Thyroid gland (tissue), 4 donors: ENCODE measurements around the gene PRKD3. TPM values are rescaled to one million over a fixed set of nuclear protein-coding genes. Genes with fewer than 3 reads are reported as not detected.

Experiments
- DNase-seq, 2 donors: peaks; one replicate each; pipeline ENCODE4 v3.0.0-alpha.2; 2019
- H3K27ac ChIP-seq, 3 donors: fragments of 200-600 bp; sonication (generic); 1 replicate in 2 of 3; 2 replicates in 1 of 3; pipeline ENCODE4 v1.5.1; 2016 to 2019; ENCODE audit warnings: mild to moderate bottlenecking in 1 of 3, moderate library complexity in 1 of 3
- H3K27me3 ChIP-seq: fragments of 200-600 bp; sonication (generic); one replicate; pipeline ENCODE4 v1.5.1; 2019
- H3K36me3 ChIP-seq, 2 donors: fragments of 200-600 bp; sonication (generic); one replicate each; pipeline ENCODE4 v1.5.1; 2016 to 2019
- H3K4me1 ChIP-seq, 2 donors: fragments of 200-600 bp; sonication (generic); one replicate each; pipeline ENCODE4 v1.5.1; 2017 to 2019
- H3K4me3 ChIP-seq, 3 donors: fragments of 200-600 bp; sonication (generic); replicated peaks in 1 of 3; 1 replicate in 2 of 3; 2 replicates in 1 of 3; pipeline ENCODE4 v1.5.1; 2016; ENCODE audit warnings: mild to moderate bottlenecking in 1 of 3
- H3K9me3 ChIP-seq: fragments of 200-600 bp; sonication (generic); one replicate; pipeline ENCODE4 v1.5.1; 2017
- POLR2A ChIP-seq, 2 donors: fragments of 450-650 bp; IDR thresholded peaks; one replicate each; pipeline ENCODE4 v1.6.1; 2017; ENCODE audit warnings: antibody characterized with exemption in 2 of 2, mild to moderate bottlenecking in 2 of 2, moderate library complexity in 1 of 2
- WGBS, 2 donors: methylation state at CpG; one replicate each; pipeline ENCODE4 v1.1.5; 2017; 5-methylcytosine and 5-hydroxymethylcytosine counted together
- intact Hi-C: fragments of 100-400 bp; cut with DNase I; formaldehyde crosslinking; loops from one replicate; pipeline ENCODE4 v1.15.1; 2023
- total RNA-seq, 4 donors: library from RNA; depleted of rRNA; stranded (reverse); fragments of >200 nt; gene quantifications; one replicate each; pipeline ENCODE4 v1.2.3, GENCODE V29; 2016
- TF ChIP-seq, protein P1 (sequence below), 6 experiments: fragments of 200-600 bp in 3 of 6; fragments of 450-650 bp in 3 of 6; sonication (generic) in 3 of 6; IDR thresholded peaks; one replicate each; pipeline ENCODE4 v1.5.1; 2016 to 2019; ENCODE audit warnings: antibody characterized with exemption in 6 of 6, mild to moderate bottlenecking in 2 of 6, inconsistent platforms in 1 of 6, moderate library complexity in 1 of 6

Gene PRKD3
- total RNA-seq, 4 donors from 2014 or later: 31.3 to 45.2 (median 42.2) TPM

DNA sequence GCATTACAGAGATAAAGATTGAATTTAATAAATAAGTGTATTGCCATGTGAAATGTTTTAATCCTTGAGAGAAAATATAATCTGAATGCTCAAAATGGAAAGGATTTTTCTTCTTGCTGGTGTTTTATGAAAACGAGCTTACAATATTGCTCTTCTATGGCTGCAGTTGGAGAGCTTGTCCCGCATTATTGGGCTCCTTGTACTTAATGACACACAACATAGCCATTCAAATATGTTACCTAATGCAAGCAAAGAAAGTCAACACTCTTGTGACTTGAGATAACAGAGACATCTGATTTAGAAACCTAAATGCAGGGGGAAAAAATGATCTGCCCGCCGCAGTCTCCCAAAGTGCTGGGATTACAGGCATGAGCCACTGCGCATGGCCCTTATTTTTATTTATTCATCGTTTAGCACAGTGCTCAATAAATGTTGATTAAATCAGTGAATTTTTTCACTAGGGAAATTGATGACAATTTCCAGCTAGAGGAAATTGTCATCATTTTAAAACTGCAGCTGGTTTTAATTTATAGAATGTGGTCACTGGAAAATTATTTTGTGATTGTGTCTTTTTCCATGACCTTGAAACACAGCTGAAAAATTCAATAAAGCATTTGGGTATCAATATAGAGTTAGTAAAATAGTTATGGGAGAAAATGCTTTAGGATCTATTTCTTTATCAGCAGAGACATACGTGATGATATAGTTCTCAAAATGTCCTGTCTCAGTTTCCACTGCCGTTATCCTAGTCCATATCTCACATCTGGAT is 2.4 kb upstream of the PRKD3 start:
- Histone ChIP-seq H3K9me3 (no peaks in the 10 kb centered on the region), H3K4me3 (no peak overlapping the region), H3K27ac (peak overlapping the region; percentile 46 to 87 (median 85)), H3K27me3 (no peaks in the 10 kb centered on the region), H3K4me1 (peaks cover 0 to 13% of the 10 kb centered on the region in 2 donors), H3K36me3 (no peaks in the 10 kb centered on the region)
- DNase-seq: no peak
- 76 to 84% methylated on average over 8 of the region's 8 CpGs for WGBS, 2 donors
- no peak for TF ChIP-seq POLR2A (IDR thresholded peaks at IDR 0.05)
- TF ChIP-seq, protein P1, sequence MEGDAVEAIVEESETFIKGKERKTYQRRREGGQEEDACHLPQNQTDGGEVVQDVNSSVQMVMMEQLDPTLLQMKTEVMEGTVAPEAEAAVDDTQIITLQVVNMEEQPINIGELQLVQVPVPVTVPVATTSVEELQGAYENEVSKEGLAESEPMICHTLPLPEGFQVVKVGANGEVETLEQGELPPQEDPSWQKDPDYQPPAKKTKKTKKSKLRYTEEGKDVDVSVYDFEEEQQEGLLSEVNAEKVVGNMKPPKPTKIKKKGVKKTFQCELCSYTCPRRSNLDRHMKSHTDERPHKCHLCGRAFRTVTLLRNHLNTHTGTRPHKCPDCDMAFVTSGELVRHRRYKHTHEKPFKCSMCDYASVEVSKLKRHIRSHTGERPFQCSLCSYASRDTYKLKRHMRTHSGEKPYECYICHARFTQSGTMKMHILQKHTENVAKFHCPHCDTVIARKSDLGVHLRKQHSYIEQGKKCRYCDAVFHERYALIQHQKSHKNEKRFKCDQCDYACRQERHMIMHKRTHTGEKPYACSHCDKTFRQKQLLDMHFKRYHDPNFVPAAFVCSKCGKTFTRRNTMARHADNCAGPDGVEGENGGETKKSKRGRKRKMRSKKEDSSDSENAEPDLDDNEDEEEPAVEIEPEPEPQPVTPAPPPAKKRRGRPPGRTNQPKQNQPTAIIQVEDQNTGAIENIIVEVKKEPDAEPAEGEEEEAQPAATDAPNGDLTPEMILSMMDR (IDR thresholded peaks at IDR 0.05): no peak
- intact Hi-C loops: no loop called here

DNA sequence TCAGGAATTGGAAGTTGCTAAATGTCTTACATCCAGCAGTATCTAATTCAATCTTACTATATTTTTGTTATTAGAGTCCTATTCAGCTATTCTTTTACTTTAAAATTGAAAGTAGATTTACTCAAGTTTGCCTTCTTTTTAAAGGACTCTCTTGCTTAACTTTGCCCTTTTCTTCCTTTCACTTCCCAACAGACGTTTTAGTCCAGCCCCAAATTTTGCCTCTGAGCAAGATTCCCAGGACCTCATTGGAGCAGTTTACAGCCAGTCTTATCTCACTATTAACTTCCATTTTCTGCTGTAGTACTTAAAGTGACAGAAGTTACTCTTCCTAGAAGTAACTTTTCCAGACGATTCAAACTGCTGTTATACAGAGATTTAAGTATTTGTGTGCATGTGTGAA is 1.7 kb upstream of the PRKD3 start:
- intact Hi-C loops: no loop called here
- whole genome bisulfite sequencing, 2 donors: 6 to 14% methylated on average over 2 of the region's 2 CpGs
- DNase-seq: peak; percentile 46

DNA sequence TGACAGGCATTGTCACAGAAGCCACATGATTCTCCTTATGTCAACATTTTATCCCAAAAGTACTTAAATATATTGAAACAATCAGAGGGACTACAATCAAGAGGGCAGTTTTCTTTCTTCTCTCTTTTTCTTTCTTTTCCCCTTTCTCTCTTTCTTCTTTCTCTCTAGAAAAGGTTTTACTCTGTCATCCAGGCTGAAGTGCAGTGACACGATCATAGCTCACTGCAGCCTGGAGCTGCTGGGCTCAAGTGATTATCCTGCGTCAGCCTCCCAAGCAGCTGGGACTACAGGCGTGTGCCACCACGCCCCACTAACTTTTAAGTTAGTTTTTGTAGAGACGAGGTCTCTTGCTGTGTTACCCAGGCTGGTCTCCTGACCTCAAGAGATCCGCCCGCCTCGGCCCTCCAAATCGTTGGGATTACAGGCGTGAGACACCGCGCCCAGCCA is 1.0 kb upstream of the PRKD3 start:
- DNase-seq: peak; percentile 9 to 16
- no peak for TF ChIP-seq POLR2A (IDR thresholded peaks at IDR 0.05)
- TF ChIP-seq, protein P1 (IDR thresholded peaks at IDR 0.05): no peak
- Histone ChIP-seq H3K36me3 (no peaks in the 10 kb centered on the region), H3K4me1 (peaks cover 0 to 20% of the 10 kb centered on the region in 2 donors), H3K27ac (peak overlapping the region; percentile 81 to 87 (median 85)), H3K9me3 (no peaks in the 10 kb centered on the region), H3K4me3 (peak overlapping the region in 1 of 3 donors; percentile 83), H3K27me3 (no peaks in the 10 kb centered on the region)
- WGBS, 2 donors: 85 to 86% methylated on average over 12 of the region's 12 CpGs
- intact Hi-C loops: no loop called here

More for the DNA sequence above, 1.7 kb upstream of the PRKD3 start:
- no peak overlapping the region for H3K4me3 ChIP-seq
- H3K9me3 ChIP-seq: no peaks in the 10 kb centered on the region
- no peaks in the 10 kb centered on the region for H3K27me3 ChIP-seq
- peak overlapping the region; percentile 47 to 87 (median 85) for H3K27ac ChIP-seq
- TF ChIP-seq, protein P1 (IDR thresholded peaks at IDR 0.05): no peak
- peak in 1 of 2 donors; percentile 31 for TF ChIP-seq POLR2A (IDR thresholded peaks at IDR 0.05)
- peaks cover 0 to 18% of the 10 kb centered on the region in 2 donors for H3K4me1 ChIP-seq
- no peaks in the 10 kb centered on the region for H3K36me3 ChIP-seq

DNA sequence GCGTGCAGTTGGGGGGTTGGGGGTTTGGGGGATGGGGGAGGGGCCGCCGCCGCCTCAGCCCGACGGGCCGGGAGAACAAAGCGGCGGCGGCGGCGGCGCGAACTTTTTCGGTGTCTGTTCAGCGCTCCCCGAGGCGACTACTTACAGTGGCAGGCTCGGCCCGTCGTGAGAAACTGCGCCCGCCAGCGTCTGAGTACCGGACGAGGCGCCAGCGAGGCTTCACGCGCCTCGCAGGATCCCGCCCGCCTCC is 172 bp downstream of the PRKD3 start:
- Histone ChIP-seq H3K27ac (peak overlapping the region; percentile 76 to 87 (median 82)), H3K27me3 (no peaks in the 10 kb centered on the region), H3K4me1 (peaks cover 0 to 20% of the 10 kb centered on the region in 2 donors), H3K9me3 (no peaks in the 10 kb centered on the region), H3K36me3 (no peaks in the 10 kb centered on the region), H3K4me3 (peak overlapping the region; percentile 48 to 83 (median 68))
- no CpG with 5 or more reads among the region's 33 CpGs for WGBS, 2 donors
- intact Hi-C loops: no loop called here
- DNase-seq: peak; percentile 82 to 84
- TF ChIP-seq POLR2A (IDR thresholded peaks at IDR 0.05): peak in 1 of 2 donors; percentile 76
- TF ChIP-seq, protein P1 (IDR thresholded peaks at IDR 0.05): peak in 1 of 6 experiments; percentile 12

DNA sequence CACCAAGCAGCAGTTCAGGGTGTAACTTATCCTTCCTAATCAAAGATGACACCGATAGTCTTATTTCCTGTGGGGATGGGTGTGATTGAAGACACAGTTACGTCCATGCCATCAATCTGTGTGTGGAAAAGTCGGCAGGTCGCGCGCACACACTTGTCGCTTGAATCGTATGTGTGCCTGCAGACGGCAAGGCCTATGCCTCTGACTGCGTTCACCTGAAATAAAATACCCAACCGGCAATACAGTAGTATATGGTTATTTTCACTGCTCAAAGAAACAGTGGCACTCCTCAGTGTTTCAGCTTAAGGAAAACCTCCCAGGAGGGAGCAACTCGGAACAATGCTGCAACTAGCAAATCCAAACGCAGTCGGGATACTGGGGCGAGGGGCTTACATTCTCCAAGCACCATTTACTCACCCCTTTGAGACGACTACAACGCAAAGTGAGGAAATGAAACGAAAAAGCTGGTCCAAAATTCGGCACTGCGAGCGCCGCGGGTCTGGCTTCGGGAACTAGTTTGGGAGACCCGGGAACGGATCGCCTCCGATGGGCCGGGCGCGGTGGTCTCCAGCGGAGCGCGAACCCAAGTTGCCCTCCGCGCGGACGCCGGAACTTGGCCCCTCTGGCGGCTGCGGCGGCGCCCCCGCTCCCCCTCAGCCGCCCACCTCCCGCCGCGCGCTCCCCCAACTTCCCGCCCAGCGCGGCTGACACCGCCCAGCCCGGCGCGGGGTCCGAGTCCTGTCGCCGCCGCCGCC is 675 bp downstream of the PRKD3 start:
- Histone ChIP-seq H3K36me3 (no peaks in the 10 kb centered on the region), H3K27ac (peak overlapping the region; percentile 76 to 87 (median 82)), H3K9me3 (no peaks in the 10 kb centered on the region), H3K27me3 (no peaks in the 10 kb centered on the region), H3K4me3 (peak overlapping the region; percentile 48 to 83 (median 68)), H3K4me1 (peaks cover 4 to 20% of the 10 kb centered on the region in 2 donors)
- DNase-seq: peak; percentile 33 to 36
- intact Hi-C loops: no loop called here
- peak in 1 of 2 donors; percentile 27 for TF ChIP-seq POLR2A (IDR thresholded peaks at IDR 0.05)
- TF ChIP-seq, protein P1 (IDR thresholded peaks at IDR 0.05): no peak
- 3% methylated on average over 20 to 25 of the region's 61 CpGs for WGBS, 2 donors
